H1 (cell line): ENCODE measurements around the gene WWC2. TPM values are rescaled to one million over a fixed set of nuclear protein-coding genes. Genes with fewer than 3 reads are reported as not detected.

Experiments
- CTCF ChIA-PET: fragments of 300-600 bp; sonication (Branson Sonifier 250); formaldehyde crosslinking; loops from one replicate; lab custom pipeline; 2021; ENCODE audit not compliant: partially characterized antibody; lab: Charles Lee
- POLR2A ChIA-PET: fragments of 300-600 bp; sonication (Branson Sonifier 250); formaldehyde crosslinking; loops from one replicate; lab custom pipeline; 2021; ENCODE audit warnings: inconsistent platforms; ENCODE audit not compliant: partially characterized antibody; lab: Charles Lee
- DNase-seq, 2 experiments: peaks; one replicate each; pipeline versions ENCODE4 v3.0.0 to v3.0.0-alpha.2; 2010 to 2022; ENCODE audit warnings: low spot score in 2 of 2, low read depth in 1 of 2, mixed read lengths in 1 of 2
- FAIRE-seq: peaks from 2 replicates; lab custom pipeline; 2011; peaks lifted over from hg19 to GRCh38; lab: Jason Lieb, UNC
- H2AFZ ChIP-seq: 2 replicates; pipeline ENCODE4 v1.8.1; 2012; ENCODE audit warnings: low read length, inconsistent platforms
- H2AK5ac ChIP-seq: 2 replicates; pipeline ENCODE4 v1.6.1; 2013; ENCODE audit warnings: low read depth, low read length
- H2BK120ac ChIP-seq: replicated peaks from 2 replicates; pipeline ENCODE3; 2013; ENCODE audit warnings: low read depth, low read length, inconsistent platforms
- H2BK12ac ChIP-seq: 2 replicates; pipeline ENCODE4 v1.6.1; 2013; ENCODE audit warnings: low read depth, low read length
- H2BK15ac ChIP-seq: 2 replicates; pipeline ENCODE4 v1.6.1; 2013; ENCODE audit warnings: low read length
- H2BK20ac ChIP-seq: 2 replicates; pipeline ENCODE4 v1.6.1; 2013; ENCODE audit warnings: low read length
- H2BK5ac ChIP-seq: 2 replicates; pipeline ENCODE4 v1.6.1; 2013; ENCODE audit warnings: low read depth, low read length
- H3K14ac ChIP-seq: 2 replicates; pipeline ENCODE4 v1.6.1; 2013; ENCODE audit warnings: inconsistent platforms; ENCODE audit not compliant: insufficient read length
- H3K18ac ChIP-seq: 2 replicates; pipeline ENCODE4 v1.6.1; 2013; ENCODE audit warnings: low read length; ENCODE audit errors: extremely low read depth
- H3K23ac ChIP-seq: 2 replicates; pipeline ENCODE4 v1.6.1; 2013; ENCODE audit warnings: inconsistent platforms; ENCODE audit not compliant: insufficient read length
- H3K23me2 ChIP-seq: 2 replicates; pipeline ENCODE4 v1.6.1; 2013; ENCODE audit warnings: low read depth, low read length
- H3K27ac ChIP-seq: 2 replicates; pipeline ENCODE4 v1.6.1; 2011; ENCODE audit warnings: low read depth, low read length, inconsistent platforms
- H3K27me3 ChIP-seq, 4 experiments: replicated peaks in 1 of 4; 1 replicate in 1 of 4; 2 replicates in 3 of 4; pipeline versions ENCODE4 v1.6.1 to v1.8.1; 2011 to 2013; ENCODE audit warnings: low read length in 3 of 4, mild to moderate bottlenecking in 3 of 4, inconsistent platforms in 2 of 4, mixed read lengths in 2 of 4, moderate library complexity in 1 of 4; ENCODE audit not compliant: control insufficient read depth in 3 of 4, insufficient read depth in 3 of 4; ENCODE audit errors: extremely low read depth in 1 of 4
- H3K36me3 ChIP-seq, 4 experiments: 2 replicates each; pipeline versions ENCODE4 v1.6.1 to v1.8.1; 2011 to 2013; ENCODE audit warnings: mild to moderate bottlenecking in 4 of 4, low read length in 3 of 4, moderate library complexity in 2 of 4, control low read depth in 1 of 4, inconsistent platforms in 1 of 4; ENCODE audit not compliant: insufficient read depth in 4 of 4, control insufficient read depth in 2 of 4
- H3K4ac ChIP-seq: replicated peaks from 2 replicates; pipeline ENCODE3; 2013; ENCODE audit warnings: low read length, low read depth, mixed read lengths, inconsistent platforms; ENCODE audit not compliant: insufficient read length
- H3K4me1 ChIP-seq, 4 experiments: replicated peaks in 1 of 4; 1 replicate in 1 of 4; 2 replicates in 3 of 4; pipeline versions ENCODE4 v1.6.1 to v1.8.1; 2011 to 2013; ENCODE audit warnings: low read length in 3 of 4, inconsistent platforms in 2 of 4, mixed read lengths in 1 of 4; ENCODE audit not compliant: insufficient read depth in 4 of 4, control insufficient read depth in 3 of 4
- H3K4me2 ChIP-seq, 2 experiments: 2 replicates each; pipeline versions ENCODE4 v1.6.1 to v1.8.1; 2011 to 2013; ENCODE audit warnings: low read depth in 2 of 2, low read length in 2 of 2, control low read depth in 1 of 2, inconsistent platforms in 1 of 2, mild to moderate bottlenecking in 1 of 2; ENCODE audit not compliant: insufficient read depth in 1 of 2
- H3K4me3 ChIP-seq, 4 experiments: fragments of 200-600, 300-600 bp in 1 of 4; sonication (generic), shearing (Covaris generic), sonication (Bioruptor Twin) in 1 of 4; 2 replicates each; pipeline versions ENCODE4 v1.5.1 to v1.8.1; 2011 to 2016; ENCODE audit warnings: low read length in 4 of 4, low read depth in 3 of 4, control low read depth in 2 of 4, inconsistent platforms in 2 of 4, mild to moderate bottlenecking in 2 of 4, mixed read lengths in 1 of 4, moderate library complexity in 1 of 4; ENCODE audit not compliant: insufficient read depth in 2 of 4; ENCODE audit errors: extremely low read depth in 1 of 4
- H3K56ac ChIP-seq: replicated peaks from 2 replicates; pipeline ENCODE3; 2013; ENCODE audit warnings: low read depth, mild to moderate bottlenecking, mixed read lengths, low read length, inconsistent platforms; ENCODE audit not compliant: insufficient read length
- H3K79me1 ChIP-seq: 2 replicates; pipeline ENCODE4 v1.6.1; 2013; ENCODE audit warnings: low read depth, low read length, control low read depth
- H3K79me2 ChIP-seq, 2 experiments: 2 replicates each; pipeline versions ENCODE4 v1.6.1 to v1.8.1; 2012 to 2013; ENCODE audit warnings: low read length in 2 of 2, mild to moderate bottlenecking in 2 of 2, inconsistent platforms in 1 of 2; ENCODE audit not compliant: insufficient read depth in 2 of 2, control insufficient read depth in 1 of 2
- H3K9ac ChIP-seq, 4 experiments: replicated peaks in 1 of 4; 1 replicate in 1 of 4; 2 replicates in 3 of 4; pipeline versions ENCODE4 v1.6.1 to v1.8.1; 2011 to 2013; ENCODE audit warnings: low read depth in 3 of 4, low read length in 3 of 4, control low read depth in 2 of 4, mild to moderate bottlenecking in 2 of 4, moderate library complexity in 2 of 4, inconsistent platforms in 1 of 4; ENCODE audit errors: extremely low read depth in 1 of 4
- H3K9me3 ChIP-seq, 2 experiments: 2 replicates each; pipeline versions ENCODE4 v1.6.1 to v1.8.1; 2012 to 2013; ENCODE audit warnings: mild to moderate bottlenecking in 2 of 2, moderate library complexity in 2 of 2, control low read depth in 1 of 2, inconsistent platforms in 1 of 2, low read depth in 1 of 2, low read length in 1 of 2, mixed read lengths in 1 of 2; ENCODE audit not compliant: insufficient read depth in 2 of 2
- H4K20me1 ChIP-seq, 2 experiments: replicated peaks in 1 of 2; 2 replicates each; pipeline versions ENCODE3 to v1.8.1; 2011 to 2013; ENCODE audit warnings: inconsistent platforms in 2 of 2, low read length in 2 of 2, mild to moderate bottlenecking in 1 of 2; ENCODE audit not compliant: insufficient read depth in 2 of 2, control insufficient read depth in 1 of 2
- H4K5ac ChIP-seq: 2 replicates; pipeline ENCODE4 v1.6.1; 2013; ENCODE audit warnings: low read length, low read depth, mixed read lengths, inconsistent platforms; ENCODE audit not compliant: insufficient read length
- H4K8ac ChIP-seq: 2 replicates; pipeline ENCODE4 v1.8.0; 2013; ENCODE audit warnings: mild to moderate bottlenecking, moderate library complexity, low read length, inconsistent platforms; ENCODE audit not compliant: insufficient read depth; ENCODE audit errors: extremely low read depth
- H4K91ac ChIP-seq: replicated peaks from 2 replicates; pipeline ENCODE3; 2013; ENCODE audit warnings: low read length, mixed read lengths, inconsistent platforms; ENCODE audit not compliant: insufficient read length
- BACH1 ChIP-seq: IDR thresholded peaks from 2 replicates; pipeline ENCODE4 v1.6.1; 2012; ENCODE audit warnings: low read length, improper control_type of control experiment
- FOSL1 ChIP-seq: IDR thresholded peaks from 2 replicates; pipeline ENCODE4 v1.6.1; 2011; ENCODE audit warnings: mild to moderate bottlenecking, low read depth, low read length, moderate library complexity; ENCODE audit not compliant: insufficient read depth
- HDAC2 ChIP-seq, 2 experiments: fragments of 300-600 bp in 1 of 2; sonication (generic) in 1 of 2; IDR thresholded peaks; 2 replicates each; pipeline ENCODE4 v1.6.1; 2011 to 2012; ENCODE audit warnings: low read depth in 2 of 2, low read length in 2 of 2, mild to moderate bottlenecking in 2 of 2, moderate library complexity in 2 of 2, borderline replicate concordance in 1 of 2, inconsistent platforms in 1 of 2
- KDM4A ChIP-seq: IDR thresholded peaks from one replicate; pipeline ENCODE4 v1.7.1; 2012; ENCODE audit warnings: low read depth, mild to moderate bottlenecking, moderate library complexity, low read length, inconsistent platforms; ENCODE audit not compliant: severe bottlenecking
- RAD21 ChIP-seq, 2 experiments: IDR thresholded peaks in 1 of 2; conservative IDR thresholded peaks in 1 of 2; 2 replicates each; pipeline ENCODE4 v1.6.1; 2011; ENCODE audit warnings: low read depth in 2 of 2, low read length in 2 of 2, improper control_type of control experiment in 1 of 2, inconsistent platforms in 1 of 2, mild to moderate bottlenecking in 1 of 2, moderate library complexity in 1 of 2
- RXRA ChIP-seq: IDR thresholded peaks from 2 replicates; pipeline ENCODE4 v1.6.1; 2011; ENCODE audit warnings: low read depth, mild to moderate bottlenecking, low read length, moderate library complexity; ENCODE audit not compliant: insufficient read depth
- ZNF274 ChIP-seq: IDR thresholded peaks from 2 replicates; pipeline ENCODE4 v1.7.0; 2012; ENCODE audit warnings: low read length, borderline replicate concordance; ENCODE audit errors: extremely low read depth
- WGBS, 2 experiments: shearing (Covaris generic) in 1 of 2; methylation state at CpG; one replicate each; pipeline versions ENCODE4 v1.1.6 to v1.1.7; 2013 to 2015; ENCODE audit warnings: low lambda C conversion rate in 2 of 2, mixed read lengths in 2 of 2, inconsistent platforms in 1 of 2, low coverage in 1 of 2, missing lambda C conversion rate in 1 of 2; ENCODE audit not compliant: insufficient replicate concordance in 2 of 2, insufficient coverage in 1 of 2, insufficient read length in 1 of 2; ENCODE audit errors: extremely low coverage in 1 of 2, missing lambda C conversion rate in 1 of 2; 5-methylcytosine and 5-hydroxymethylcytosine counted together
- polyA plus RNA-seq, 7 experiments: library from polyadenylated mRNA; depleted of rRNA in 3 of 7; stranded (reverse) in 5 of 7; unstranded in 2 of 7; fragments of >200 nt in 5 of 7; fragments of 200-250 nt in 2 of 7; gene quantifications; 1 replicate in 5 of 7; 2 replicates in 1 of 7; 4 replicates in 1 of 7; pipeline versions ENCODE4 v1.2.1 to v1.2.3, GENCODE V29; 2011 to 2013; ENCODE audit warnings: missing spikeins in 2 of 7, mixed read lengths in 2 of 7
- total RNA-seq: library from RNA; stranded (reverse); fragmentation: NEBNext Ultra II Directional; extraction: Animal tissue kit (Norgen Biotek cat#: 25700); gene quantifications from 2 replicates; pipeline ENCODE4 v1.2.1, GENCODE V29; 2021

The WWC2 gene
- total and polyA plus RNA-seq, 2 of the 8 experiments (the other 6 are each of a cell fraction or from before 2014, with no cell fraction given): 17.6 to 135 TPM

GRCh38 chr4:183057255-183057654 lies 41.8 kb upstream of the WWC2 start:
- Histone ChIP-seq H2AK5ac (no peak overlapping the region), H2AFZ (no peak overlapping the region), H4K20me1 (no peaks in the 10 kb centered on the region), H4K8ac (no peak overlapping the region), H3K79me2 (no peaks in the 10 kb centered on the region), H3K27ac (no peak overlapping the region), H3K79me1 (no peaks in the 10 kb centered on the region), H2BK12ac (no peak overlapping the region), H4K91ac (no peak overlapping the region), H3K23me2 (no peaks in the 10 kb centered on the region), H2BK20ac (no peak overlapping the region), H3K4me3 (no peak overlapping the region), H3K4me2 (no peak overlapping the region), H3K18ac (no peak overlapping the region), H3K4me1 (no peaks in the 10 kb centered on the region), H3K9me3 (no peaks in the 10 kb centered on the region), H4K5ac (no peak overlapping the region), H3K4ac (no peak overlapping the region), H3K36me3 (no peaks in the 10 kb centered on the region), H3K56ac (no peak overlapping the region), H3K27me3 (no peaks in the 10 kb centered on the region), H2BK15ac (no peak overlapping the region), H2BK120ac (no peak overlapping the region), H3K9ac (no peak overlapping the region), H3K14ac (no peak overlapping the region), H3K23ac (no peak overlapping the region), H2BK5ac (no peak overlapping the region)
- CTCF ChIA-PET: interaction anchor here (1.3 to 1.8 kb wide), 4 partner anchors 16 to 205 kb away, joined by 3 to 4 read pairs (median 3); no protein-coding TSS in a partner anchor
- 93% methylated on average over 6 of the region's 6 CpGs; no CpG with 5 or more reads in 1 of the 2 experiments for WGBS, 2 experiments
- DNase-seq (no peak), FAIRE-seq (no peak)
- POLR2A ChIA-PET: no interaction called here
- TF ChIP-seq RXRA: no peak
- TF ChIP-seq ZNF274: no peak
- no peak for TF ChIP-seq HDAC2 (IDR thresholded peaks at IDR 0.05; ENCODE audit: borderline replicate concordance in 1 of 2, low read depth in 2 of 2, low read length in 2 of 2)
- no peak for TF ChIP-seq BACH1
- no peak for TF ChIP-seq FOSL1
- TF ChIP-seq RAD21 (IDR thresholded peaks at IDR 0.05 in 1 of 2, conservative IDR thresholded peaks at IDR 0.05 in 1 of 2; ENCODE audit: low read depth in 2 of 2, low read length in 2 of 2): no peak
- TF ChIP-seq KDM4A: no peak
